Measurements from ENCODE around the gene PDE6B. TPM values are rescaled to one million over a fixed set of nuclear protein-coding genes. Genes with fewer than 3 reads are reported as not detected.

Gene PDE6B
- total and polyA plus RNA-seq, 2 of the 13 experiments (the other 11 are each of a cell fraction or from before 2014, with no cell fraction given), result 0.38 to 0.40 TPM

- TF ChIP-seq ZBTB8A (CRISPR knock-in tag; IDR thresholded peaks at IDR 0.05; ENCODE audit: borderline replicate concordance, low read depth) (no peak), HOXA5 (CRISPR knock-in tag; IDR thresholded peaks at IDR 0.05) (no peak), ETV5 (CRISPR knock-in tag; IDR thresholded peaks at IDR 0.05; ENCODE audit: borderline replicate concordance) (0 out of 2 replicates have a peak, but pooled peaks have one; percentile 11), CBFB (CRISPR knock-in tag; IDR thresholded peaks at IDR 0.05) (no peak), SP5 (CRISPR knock-in tag; IDR thresholded peaks at IDR 0.05; ENCODE audit: borderline replicate concordance, low read depth) (0 out of 2 replicates have a peak, but pooled peaks have one; percentile 13), THAP9 (CRISPR knock-in tag; IDR thresholded peaks at IDR 0.05; ENCODE audit: borderline replicate concordance) (no peak), ZBTB2 (CRISPR knock-in tag; IDR thresholded peaks at IDR 0.05; ENCODE audit: low read depth) (0 out of 2 replicates have a peak, but pooled peaks have one; percentile 23), RFXAP (CRISPR knock-in tag; IDR thresholded peaks at IDR 0.05; ENCODE audit: borderline replicate concordance) (no peak), ZFP37 (CRISPR knock-in tag; IDR thresholded peaks at IDR 0.05; ENCODE audit: borderline replicate concordance) (no peak), MYNN (CRISPR knock-in tag; IDR thresholded peaks at IDR 0.05; ENCODE audit: low read depth) (no peak), THRA (CRISPR knock-in tag; IDR thresholded peaks at IDR 0.05; ENCODE audit: borderline replicate concordance) (no peak), ZNF143 (CRISPR knock-in tag; IDR thresholded peaks at IDR 0.05) (no peak), NR2C2 (CRISPR knock-in tag; IDR thresholded peaks at IDR 0.05; ENCODE audit: borderline replicate concordance) (peak; percentile 75), GABPA (IDR thresholded peaks at IDR 0.05; ENCODE audit: low read depth, low read length) (no peak), GABPA (CRISPR knock-in tag; IDR thresholded peaks at IDR 0.05; ENCODE audit: low read depth) (0 out of 2 replicates have a peak, but pooled peaks have one; percentile 16), ZNF30 (CRISPR knock-in tag; IDR thresholded peaks at IDR 0.05) (no peak), KLF16 (CRISPR knock-in tag; IDR thresholded peaks at IDR 0.05) (no peak), ZNF18 (CRISPR knock-in tag; IDR thresholded peaks at IDR 0.05; ENCODE audit: insufficient replicate concordance) (no peak), TEAD3 (CRISPR knock-in tag; optimal IDR thresholded peaks at IDR 0.05; ENCODE audit: borderline replicate concordance) (no peak)
Measured at GRCh38 chr4:663438-664428, 38.4 kb downstream of the PDE6B start (continued).
